K562 (cell line): ENCODE results near the gene PTK7. TPM values are rescaled to one million over a fixed set of nuclear protein-coding genes. Genes with fewer than 3 reads are reported as not detected.
A peak's percentile ranks its signal among the peaks of the same experiment; 100 is the strongest.
"Not testable (repeated sequence)": the region's sequence is repeated elsewhere in the genome, so short reads cannot be mapped to it uniquely, and the experiment has no call there.

Experiments
- ATAC-seq: fragments of 200-7000 bp; cut with Tn5 transposase; 3 replicates; pipeline ENCODE4 v1.9.1; 2020; ENCODE audit warnings: moderate library complexity
- BruUV-seq: library from RNA; stranded (reverse); fragments of 400-500 nt; replicated peaks from 2 replicates; lab custom pipeline; 2021; lab: Mats Ljungman, UMichigan
- CTCF ChIA-PET: fragments of 300-600 bp; formaldehyde crosslinking; extraction: SDS; loops from one replicate; lab custom pipeline; 2021; ENCODE audit warnings: low intra/inter-chr PET ratio; lab: Yijun Ruan, JAX
- POLR2A ChIA-PET: fragments of 300-600, 350-650 bp; sonication (Branson Sonifier 250); formaldehyde crosslinking; extraction: SDS; loops from one replicate; lab custom pipeline; 2021; ENCODE audit warnings: antibody characterized with exemption, inconsistent platforms; lab: Yijun Ruan, JAX
- DNase-seq, 4 experiments: peaks; one replicate each; pipeline versions ENCODE4 v3.0.0 to v3.0.0-alpha.2; 2011 to 2018; ENCODE audit warnings: low spot score in 3 of 4, mixed read lengths in 3 of 4; ENCODE audit errors: extremely low read depth in 1 of 4
- FAIRE-seq: peaks from 2 replicates; lab custom pipeline; 2011; peaks lifted over from hg19 to GRCh38; lab: Jason Lieb, UNC
- H2AFZ ChIP-seq: 2 replicates; pipeline ENCODE4 v1.6.0; 2011; ENCODE audit warnings: low read depth, low read length, control low read depth, inconsistent platforms
- H3K27ac ChIP-seq: fragments of 200-600 bp; 3 replicates; pipeline ENCODE4 v1.8.0; 2011; ENCODE audit warnings: low read depth, mild to moderate bottlenecking, control low read depth, inconsistent platforms, low read length, moderate library complexity, mixed read lengths; ENCODE audit errors: extremely low read depth
- H3K27me3 ChIP-seq, 2 experiments: fragments of 300-600 bp in 1 of 2; 2 replicates in 1 of 2; 3 replicates in 1 of 2; pipeline versions ENCODE4 v1.6.0 to v1.8.0; 2011; ENCODE audit warnings: inconsistent platforms in 2 of 2, low read length in 2 of 2, mild to moderate bottlenecking in 1 of 2, mixed read lengths in 1 of 2, moderate library complexity in 1 of 2; ENCODE audit not compliant: control insufficient read depth in 2 of 2, insufficient read depth in 2 of 2
- H3K36me3 ChIP-seq: fragments of 300-600 bp; 3 replicates; pipeline ENCODE4 v1.8.0; 2011; ENCODE audit warnings: mild to moderate bottlenecking, low read length, inconsistent platforms; ENCODE audit not compliant: control insufficient read depth, insufficient read depth
- H3K4me1 ChIP-seq, 2 experiments: fragments of 200-600 bp in 1 of 2; replicated peaks in 1 of 2; 2 replicates in 1 of 2; 3 replicates in 1 of 2; pipeline versions ENCODE4 v1.5.1 to v1.8.0; 2011; ENCODE audit warnings: inconsistent platforms in 2 of 2, low read length in 2 of 2, mild to moderate bottlenecking in 1 of 2, mixed read lengths in 1 of 2, moderate library complexity in 1 of 2; ENCODE audit not compliant: control insufficient read depth in 2 of 2, insufficient read depth in 2 of 2
- H3K4me2 ChIP-seq: 2 replicates; pipeline ENCODE4 v1.6.1; 2011; ENCODE audit warnings: low read length, control low read depth, inconsistent platforms, mixed read lengths; ENCODE audit not compliant: insufficient read depth
- H3K4me3 ChIP-seq: fragments of 200-600 bp; sonication (generic), shearing (Covaris generic); 2 replicates; pipeline ENCODE4 v1.5.1; 2016; ENCODE audit warnings: control low read depth, inconsistent platforms
- H3K79me2 ChIP-seq: fragments of 200-600 bp; 3 replicates; pipeline ENCODE4 v1.8.0; 2011; ENCODE audit warnings: low read length, inconsistent platforms; ENCODE audit not compliant: control insufficient read depth, insufficient read depth
- H3K9ac ChIP-seq, 2 experiments: 2 replicates each; pipeline versions ENCODE4 v1.6.0 to v1.6.1; 2011; ENCODE audit warnings: low read depth in 2 of 2, low read length in 2 of 2, control low read depth in 1 of 2, inconsistent platforms in 1 of 2, mild to moderate bottlenecking in 1 of 2, mixed read lengths in 1 of 2; ENCODE audit not compliant: insufficient read depth in 1 of 2
- H3K9me1 ChIP-seq: one replicate; pipeline ENCODE4 v1.6.0; 2011; ENCODE audit warnings: inconsistent platforms, mild to moderate bottlenecking, low read length, moderate library complexity; ENCODE audit not compliant: control insufficient read depth, insufficient read depth
- H3K9me3 ChIP-seq: replicated peaks from 2 replicates; pipeline ENCODE4 v1.5.1; 2011; ENCODE audit warnings: low read depth, low read length, inconsistent platforms; ENCODE audit not compliant: control insufficient read depth, insufficient read depth
- H4K20me1 ChIP-seq: replicated peaks from 2 replicates; pipeline ENCODE4 v1.6.1; 2011; ENCODE audit warnings: low read length, inconsistent platforms, mixed read lengths; ENCODE audit not compliant: control insufficient read depth, insufficient read depth
- POLR2A ChIP-seq: fragments of 450-650 bp; conservative IDR thresholded peaks from 2 replicates; pipeline ENCODE4 v1.6.1; 2016
- ZNF263 ChIP-seq: sonication (generic); formaldehyde crosslinking; IDR thresholded peaks from 2 replicates; pipeline ENCODE4 v1.8.0; 2022; ENCODE audit warnings: mild to moderate bottlenecking, missing genetic modification reagents, borderline replicate concordance
- WGBS: fragments of 100-300 bp; shearing (Covaris generic); methylation state at CpG from one replicate; pipeline ENCODE4 v1.1.6; 2016; ENCODE audit warnings: low coverage, mixed read lengths; ENCODE audit not compliant: insufficient coverage; ENCODE audit errors: missing lambda C conversion rate; 5-methylcytosine and 5-hydroxymethylcytosine counted together
- in situ Hi-C: fragments of 300-500 bp; cut with MboI; formaldehyde crosslinking; loops from 4 replicates; pipeline ENCODE4 v1.15.0; 2018; ENCODE audit warnings: inconsistent platforms, mixed read lengths
- intact Hi-C: fragments of 100-400 bp; cut with micrococcal nuclease; formaldehyde crosslinking; loops from 2 replicates; pipeline ENCODE4 v1.14.2; 2022
- polyA plus RNA-seq, 8 experiments: library from polyadenylated mRNA; depleted of rRNA in 4 of 8; stranded (reverse) in 5 of 8; unstranded in 3 of 8; fragments of >200 nt; fragmentation: Nextera tagmentation in 2 of 8; fragmentation: Illumina TruSeq in 1 of 8; extraction: Ambion mirVana in 2 of 8; extraction: Trizol in 1 of 8; gene quantifications; 2 replicates each; pipeline versions ENCODE4 v1.2.1 to v1.2.3, GENCODE V29; 2011 to 2014; ENCODE audit warnings: inconsistent platforms in 1 of 8, missing spikeins in 1 of 8
- total RNA-seq, 7 experiments: library from RNA; depleted of rRNA in 6 of 7; stranded (reverse); fragments of >200 nt in 6 of 7; fragmentation: Illumina TruSeq in 2 of 7; extraction: Trizol in 2 of 7; gene quantifications; 2 replicates each; pipeline versions ENCODE4 v1.2.1 to v1.2.3, GENCODE V29; 2011 to 2021; ENCODE audit warnings: low replicate concordance in 1 of 7

The PTK7 gene
- total and polyA plus RNA-seq, 9 of the 15 experiments (the other 6 are each of a cell fraction or from before 2014, with no cell fraction given) = 0.20 to 6.8 (median 4.2) TPM

- ATAC-seq, H3K4me2 ChIP-seq, H4K20me1 ChIP-seq, DNase-seq, H3K79me2 ChIP-seq, H3K9ac ChIP-seq, CTCF ChIA-PET, BruUV-seq, H3K4me3 ChIP-seq, H3K9me3 ChIP-seq, H3K27ac ChIP-seq, in situ Hi-C loops, H2AFZ ChIP-seq, H3K9me1 ChIP-seq, FAIRE-seq, H3K27me3 ChIP-seq, intact Hi-C loops, H3K36me3 ChIP-seq: not testable (repeated sequence)
- peaks cover 26 to 27% of the 10 kb centered on the region in 2 experiments for H3K4me1 ChIP-seq
- WGBS = 78% methylated on average over 8 of the region's 8 CpGs
- POLR2A ChIA-PET = interaction anchor here (0.6 to 2.8 kb wide), 3 partner anchors 8 to 88 kb away, joined by 4 to 27 read pairs (median 11); no protein-coding TSS in a partner anchor
Measured at GRCh38 chr6:43117466-43117865, 41.4 kb downstream of the PTK7 start.

DNA sequence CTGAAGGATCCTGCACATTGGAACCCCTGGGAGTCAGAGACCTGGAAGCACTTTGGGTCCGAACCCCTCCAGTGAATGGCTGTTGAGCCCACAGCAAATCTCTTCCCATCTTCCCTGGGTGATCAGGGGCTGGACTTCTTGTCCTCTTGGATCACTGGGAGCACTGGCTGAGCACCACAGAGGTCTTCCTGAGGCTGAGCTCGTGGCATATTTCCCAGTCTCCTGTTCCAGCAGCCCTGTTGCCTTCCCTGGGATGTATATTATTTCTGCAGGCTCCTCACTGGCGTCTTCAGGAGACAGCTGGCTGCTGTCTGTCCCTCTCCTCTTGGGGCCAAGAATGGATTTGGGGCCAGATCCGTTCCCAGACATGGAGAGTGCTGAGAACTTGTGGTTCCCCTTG, 43.4 kb downstream of the PTK7 start:
- in situ Hi-C loops = no loop called here
- H3K36me3 ChIP-seq = no peaks in the 10 kb centered on the region
- H3K27me3 ChIP-seq = no peaks in the 10 kb centered on the region
- no peak overlapping the region for H3K4me2 ChIP-seq
- no peaks in the 10 kb centered on the region for H3K79me2 ChIP-seq
- intact Hi-C loops = no loop called here
- DNase-seq = no peak
- H3K9me3 ChIP-seq = no peaks in the 10 kb centered on the region
- no peak overlapping the region for H3K4me3 ChIP-seq
- peak overlapping the region in 1 of 2 experiments; percentile 43; a peak in 1 of 4 replicates for H3K9ac ChIP-seq
- no peak for ATAC-seq
- H3K4me1 ChIP-seq = peaks cover 16 to 27% of the 10 kb centered on the region in 2 experiments
- 16% methylated on average over 4 of the region's 4 CpGs for WGBS
- peak overlapping the region; percentile 24; the same call in 1 of the 2 replicates for H2AFZ ChIP-seq
- FAIRE-seq = no peak
- POLR2A ChIA-PET = interaction anchor here (1.1 kb wide), 1 partner anchor 9 kb away, joined by 6 read pairs; no protein-coding TSS in a partner anchor
- H3K9me1 ChIP-seq = no peaks in the 10 kb centered on the region
- H3K27ac ChIP-seq = no peak overlapping the region
- TF ChIP-seq ZNF263 (CRISPR knock-in tag) (peak; percentile 63; the same call in 1 of the 2 replicates), POLR2A (no peak)
- TF ChIP-seq, all 486 proteins: peak for 1
- no peaks in the 10 kb centered on the region for H4K20me1 ChIP-seq
- CTCF ChIA-PET = no interaction called here
- no TSS peak for BruUV-seq
